ENCODE measurements around the gene KCNN1.
"Not testable (repeated sequence)": the region's sequence is repeated elsewhere in the genome, so short reads cannot be mapped to it uniquely, and the experiment has no call there.

The KCNN1 gene

DNA sequence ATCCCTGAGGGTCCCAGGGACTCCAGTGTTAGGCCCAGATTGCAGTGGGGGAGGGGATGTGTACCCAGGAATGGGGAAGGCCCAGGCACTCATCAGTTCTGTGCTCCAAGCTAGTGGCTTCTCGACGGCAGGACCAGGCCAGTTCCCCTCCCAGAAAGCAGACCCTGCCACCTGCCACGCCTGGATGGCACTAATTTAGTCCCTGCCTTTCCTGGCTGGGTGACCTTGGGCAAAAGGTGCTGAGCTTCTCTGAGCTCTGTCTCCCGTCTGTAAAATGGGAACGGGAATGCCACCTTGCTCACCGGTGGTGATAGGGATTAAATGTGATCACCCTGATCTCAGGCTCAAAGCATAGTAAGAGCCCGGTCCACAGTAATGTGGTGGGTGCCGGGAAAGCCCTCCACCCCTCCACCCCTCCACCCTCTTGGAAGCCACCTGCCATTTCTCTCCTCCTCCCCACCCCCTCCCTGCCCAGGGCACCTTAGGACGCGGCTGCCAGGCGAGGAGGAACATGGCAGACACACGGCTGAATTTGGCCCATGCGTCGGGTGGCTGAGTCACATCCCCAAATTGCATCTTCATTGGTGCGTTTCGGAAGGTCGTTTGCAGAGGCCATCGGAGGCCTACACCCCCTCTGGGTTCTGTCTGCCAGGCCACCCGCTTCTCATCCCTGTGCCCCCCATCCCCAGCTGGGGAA is 2.3 kb downstream of the KCNN1 start:
- no peak for DNase-seq (ENCODE audit: low spot score)

DNA sequence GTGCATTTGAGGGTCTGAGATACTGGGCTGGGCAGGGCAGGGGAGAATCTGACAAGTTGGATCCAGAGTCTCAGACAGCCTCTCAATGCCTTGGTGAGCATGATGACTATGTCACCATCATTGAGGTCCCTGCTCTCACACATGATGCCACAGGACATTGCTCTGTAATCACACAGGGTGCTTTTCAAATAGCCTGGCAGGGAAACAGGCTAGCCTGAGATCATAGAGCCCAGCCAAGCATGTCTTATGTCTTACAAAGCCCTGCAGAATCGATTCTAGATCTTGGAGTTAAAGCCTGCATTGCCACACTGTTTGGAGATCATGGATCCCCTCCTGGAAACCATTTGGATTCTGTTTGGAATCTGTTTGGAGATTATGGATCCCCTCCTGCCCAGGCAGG is 5.3 kb downstream of the KCNN1 start:
- DNase-seq (ENCODE audit: low spot score) = no peak

DNA sequence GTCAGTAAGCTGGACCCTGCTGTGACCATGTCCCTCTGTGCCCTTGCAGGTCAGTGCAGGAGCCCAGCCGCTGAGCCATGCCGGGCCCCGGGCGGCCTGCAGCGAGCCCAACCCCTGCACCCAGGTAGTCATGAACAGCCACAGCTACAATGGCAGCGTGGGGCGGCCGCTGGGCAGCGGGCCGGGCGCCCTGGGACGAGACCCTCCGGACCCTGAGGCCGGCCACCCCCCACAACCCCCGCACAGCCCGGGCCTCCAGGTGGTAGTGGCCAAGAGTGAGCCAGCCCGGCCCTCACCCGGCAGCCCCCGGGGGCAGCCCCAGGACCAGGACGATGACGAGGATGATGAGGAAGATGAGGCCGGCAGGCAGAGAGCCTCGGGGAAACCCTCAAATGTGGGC is 6.9 kb downstream of the KCNN1 start:
- no peak for DNase-seq (ENCODE audit: low spot score)

DNA sequence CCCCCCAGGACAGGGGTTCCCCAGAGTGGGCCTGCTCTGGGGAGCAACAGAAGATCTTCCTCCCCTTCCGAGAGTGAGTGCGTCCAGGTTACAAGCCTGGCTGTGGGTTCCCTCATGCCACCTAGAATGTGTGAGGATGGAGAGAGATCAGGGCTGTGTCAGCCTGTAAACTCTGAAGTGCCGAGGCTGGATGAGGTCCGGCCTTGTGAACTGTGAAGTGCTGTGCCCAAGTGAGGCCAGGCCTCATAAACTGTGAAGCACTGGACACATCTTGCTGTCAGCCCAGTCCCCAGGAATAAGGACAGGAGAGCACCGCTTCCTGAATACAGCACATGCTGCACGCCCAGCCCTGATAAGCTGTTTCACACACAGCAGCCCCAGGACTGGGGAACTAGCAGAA is 7.6 kb downstream of the KCNN1 start:
- no peak for DNase-seq (ENCODE audit: low spot score)

- DNase-seq (ENCODE audit: low spot score) = no peak
Observed at GRCh38 chr19:17975032-17975431, 8.1 kb downstream of the KCNN1 start.

GRCh38 chr19:17977021-17977420 is 10.1 kb downstream of the KCNN1 start:
- no peak for DNase-seq (ENCODE audit: low spot score)

- DNase-seq (ENCODE audit: low spot score) = no peak
Observed at GRCh38 chr19:17977488-17977887, 10.6 kb downstream of the KCNN1 start.

GRCh38 chr19:17981611-17982010 is 14.7 kb downstream of the KCNN1 start:
- DNase-seq (ENCODE audit: low spot score) = no peak

DNA sequence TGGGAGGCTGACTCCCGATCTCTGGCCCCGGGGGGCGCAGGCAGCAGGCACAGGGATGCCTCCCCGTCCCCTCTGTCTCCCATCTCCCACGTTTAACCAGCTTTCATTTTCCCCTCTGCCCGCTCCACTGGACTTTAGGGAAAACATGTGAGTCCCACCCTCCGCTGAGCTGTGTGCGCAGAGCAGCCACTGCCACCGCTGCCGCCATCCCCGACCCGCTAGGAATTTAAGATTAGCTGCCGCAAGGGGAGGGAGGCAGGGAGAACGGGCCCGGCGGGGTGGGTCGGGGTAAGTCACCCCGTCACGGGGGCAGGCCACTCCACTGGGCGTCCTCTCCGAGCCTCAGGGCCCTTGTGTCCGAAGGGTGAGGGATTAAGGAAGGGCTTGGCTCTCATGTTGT is 15.5 kb downstream of the KCNN1 start:
- DNase-seq (ENCODE audit: low spot score) = no peak

DNA sequence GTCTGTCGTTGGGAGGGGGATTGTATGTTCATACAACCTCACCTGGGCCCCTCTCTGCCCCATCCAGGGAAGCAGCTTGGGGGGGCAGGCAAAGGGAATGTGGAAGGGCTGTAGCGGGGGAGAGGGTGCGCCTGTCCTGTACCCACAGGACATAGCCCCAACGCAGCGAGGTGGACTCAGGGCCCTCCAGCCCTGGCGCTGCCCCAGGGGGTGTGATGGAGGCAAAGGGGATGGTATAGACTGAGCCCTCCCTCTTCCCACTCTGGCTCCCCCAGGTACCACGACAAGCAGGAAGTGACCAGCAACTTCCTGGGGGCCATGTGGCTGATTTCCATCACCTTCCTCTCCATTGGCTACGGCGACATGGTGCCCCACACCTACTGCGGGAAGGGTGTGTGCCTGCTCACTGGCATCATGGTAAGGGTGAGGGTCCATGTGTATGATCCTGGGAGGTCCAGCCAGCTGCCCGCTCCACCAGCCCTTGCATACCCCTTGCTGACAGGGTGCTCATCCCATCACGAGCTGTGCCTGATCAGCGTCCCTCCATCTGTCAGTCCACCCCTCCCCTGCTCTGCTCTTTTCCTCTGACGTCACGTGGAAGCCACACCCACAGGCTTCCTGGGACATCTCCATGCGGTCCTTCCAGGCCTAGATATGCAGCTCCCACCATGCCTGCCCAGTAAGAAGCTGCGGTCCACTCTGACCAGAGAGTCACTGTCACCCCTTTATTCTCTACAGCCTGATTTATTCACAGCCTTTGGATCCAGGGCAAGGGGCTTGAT is 18.3 kb downstream of the KCNN1 start:
- no peak for DNase-seq (ENCODE audit: low spot score)

DNA sequence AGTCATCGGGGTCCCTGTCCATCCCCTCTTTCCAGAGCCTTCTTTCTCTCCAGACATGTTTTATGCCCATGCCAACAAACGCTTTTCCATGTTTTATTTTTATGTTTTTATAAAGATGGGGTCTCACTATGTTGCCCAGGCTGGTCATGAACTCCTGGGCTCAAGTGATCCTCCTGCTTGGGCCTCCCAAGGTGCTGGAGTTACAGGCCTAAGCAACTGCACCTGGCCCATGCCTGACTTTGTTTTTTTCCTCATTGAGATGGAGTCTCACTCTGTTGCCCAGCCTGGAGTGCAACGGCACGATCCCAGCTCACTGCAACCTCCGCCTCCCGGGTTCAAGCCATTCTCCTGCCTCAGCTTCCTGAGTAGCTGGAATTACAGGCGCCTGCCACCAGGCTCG is 19.7 kb downstream of the KCNN1 start:
- not testable (repeated sequence) for DNase-seq (ENCODE audit: low spot score)

DNA sequence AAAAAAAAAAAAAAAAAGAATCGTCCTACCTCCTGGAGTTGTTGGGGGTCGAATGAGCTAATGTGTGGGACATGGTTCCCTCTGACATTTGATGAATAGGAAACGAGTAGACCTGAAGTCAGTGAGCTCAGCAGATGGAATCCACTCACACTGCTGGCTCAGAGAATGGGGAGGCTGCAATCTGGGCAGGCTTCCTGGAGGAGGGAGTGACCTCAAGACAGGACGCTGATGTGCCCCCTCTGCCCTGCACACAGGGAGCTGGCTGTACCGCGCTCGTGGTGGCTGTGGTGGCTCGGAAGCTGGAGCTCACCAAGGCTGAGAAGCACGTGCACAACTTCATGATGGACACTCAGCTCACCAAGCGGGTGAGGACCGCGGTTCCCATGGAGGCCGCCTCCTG is 21.3 kb downstream of the KCNN1 start:
- DNase-seq (ENCODE audit: low spot score) = no peak

GRCh38 chr19:17989425-17990094 is 22.7 kb downstream of the KCNN1 start:
- DNase-seq (ENCODE audit: low spot score) = no peak

DNA sequence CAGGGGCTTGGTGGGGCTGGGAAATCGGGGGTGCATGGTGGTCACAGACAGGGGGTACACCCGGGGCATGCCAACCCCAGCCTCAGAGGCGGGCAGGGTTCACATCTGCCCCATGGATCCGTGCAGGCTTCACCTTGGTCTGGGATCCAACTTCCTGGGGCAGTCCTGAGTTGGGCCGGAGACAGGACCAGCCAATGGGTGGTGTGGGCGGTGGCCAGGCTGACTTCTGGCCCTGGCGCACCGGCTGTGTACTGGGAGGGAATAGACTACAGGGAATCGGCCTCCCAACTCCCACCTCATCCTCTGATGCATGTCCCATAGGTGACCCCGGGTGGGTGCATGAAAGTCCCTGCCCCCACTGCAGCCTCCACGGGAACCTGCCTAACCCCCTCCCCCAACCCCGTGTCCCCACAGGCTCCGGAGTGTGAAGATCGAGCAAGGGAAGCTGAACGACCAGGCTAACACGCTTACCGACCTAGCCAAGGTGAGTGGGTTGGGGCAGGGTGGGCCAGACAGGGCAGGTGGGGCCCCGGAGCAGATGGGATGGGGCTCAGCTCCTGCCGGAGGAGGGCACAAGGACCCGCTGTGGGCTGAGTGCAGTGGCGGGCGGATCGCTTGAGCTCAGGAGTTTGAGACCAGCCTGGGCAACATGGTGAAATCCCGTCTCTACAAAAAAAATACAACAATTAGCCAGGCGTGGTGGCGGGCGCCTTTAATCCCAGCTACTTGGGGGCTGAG is 26.3 kb downstream of the KCNN1 start:
- no peak for DNase-seq (ENCODE audit: low spot score)

DNA sequence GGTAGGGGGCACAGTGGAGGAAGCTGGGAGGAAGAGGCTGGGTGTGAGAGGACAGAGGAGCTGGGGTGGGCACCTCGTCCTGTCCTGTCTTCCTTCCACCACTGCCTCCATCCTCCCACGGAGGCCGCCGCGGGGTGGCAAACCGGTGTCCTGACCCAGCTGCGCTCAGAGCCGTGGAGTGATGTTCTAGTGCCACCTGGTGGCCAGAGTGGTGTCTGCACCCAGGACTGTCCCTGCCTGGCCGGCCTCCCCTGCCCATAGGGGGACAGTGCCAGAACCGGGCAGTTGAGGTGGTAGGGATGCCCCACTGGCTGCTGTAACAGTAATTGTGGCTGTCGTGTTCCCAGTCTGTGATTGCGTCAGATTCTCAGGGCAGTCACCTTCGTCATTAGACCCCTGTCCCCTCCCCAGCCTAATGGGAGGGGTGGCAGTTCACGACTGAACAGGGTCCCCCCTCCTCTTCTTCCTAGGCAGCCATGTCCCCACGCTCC is 30.0 kb downstream of the KCNN1 start:
- DNase-seq (ENCODE audit: low spot score) = peak; percentile 88

GRCh38 chr19:17997969-17998826 is 31.3 kb downstream of the KCNN1 start:
- DNase-seq (ENCODE audit: low spot score) = no peak

GRCh38 chr19:17998827-17999150 is 31.9 kb downstream of the KCNN1 start:
- no peak for DNase-seq (ENCODE audit: low spot score)

DNA sequence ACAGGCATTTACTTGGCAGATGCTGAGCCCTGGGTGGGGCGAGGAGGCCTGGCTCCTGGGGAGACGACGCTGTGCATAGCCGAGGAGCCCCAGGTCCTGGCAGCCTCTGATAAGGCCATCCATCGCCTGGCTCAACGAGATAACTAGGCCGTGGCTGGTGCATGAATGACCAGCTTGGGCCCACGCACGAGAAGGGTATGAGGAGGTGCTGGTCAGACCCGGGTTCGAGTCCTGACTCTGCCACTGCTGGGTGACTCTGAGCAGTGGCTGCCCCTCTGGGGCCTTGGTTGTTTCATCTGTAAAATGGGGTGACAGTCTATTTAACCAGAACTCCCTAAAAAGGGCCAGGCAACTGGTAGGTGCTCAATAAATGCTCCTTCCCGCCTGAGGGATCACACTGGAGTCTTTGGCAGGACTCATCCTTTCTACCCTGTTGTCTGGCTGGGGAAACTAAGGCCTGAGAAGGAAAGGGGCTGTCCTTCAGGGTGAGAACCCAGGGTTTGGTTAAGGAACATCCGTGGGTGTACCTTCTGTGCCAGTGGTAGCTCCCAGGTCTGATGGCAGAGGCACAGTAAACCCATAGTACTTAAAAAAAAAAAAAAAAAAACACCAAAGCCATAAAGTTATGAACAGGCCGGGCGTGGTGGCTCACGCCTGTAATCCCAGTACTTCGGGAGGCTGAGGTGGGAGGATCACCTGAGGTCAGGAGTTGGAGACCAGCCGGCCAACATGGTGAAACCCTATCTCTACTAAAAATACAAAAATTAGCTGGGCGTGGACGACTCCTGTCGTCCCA is 33.0 kb downstream of the KCNN1 start:
- no peak for DNase-seq (ENCODE audit: low spot score)

DNA sequence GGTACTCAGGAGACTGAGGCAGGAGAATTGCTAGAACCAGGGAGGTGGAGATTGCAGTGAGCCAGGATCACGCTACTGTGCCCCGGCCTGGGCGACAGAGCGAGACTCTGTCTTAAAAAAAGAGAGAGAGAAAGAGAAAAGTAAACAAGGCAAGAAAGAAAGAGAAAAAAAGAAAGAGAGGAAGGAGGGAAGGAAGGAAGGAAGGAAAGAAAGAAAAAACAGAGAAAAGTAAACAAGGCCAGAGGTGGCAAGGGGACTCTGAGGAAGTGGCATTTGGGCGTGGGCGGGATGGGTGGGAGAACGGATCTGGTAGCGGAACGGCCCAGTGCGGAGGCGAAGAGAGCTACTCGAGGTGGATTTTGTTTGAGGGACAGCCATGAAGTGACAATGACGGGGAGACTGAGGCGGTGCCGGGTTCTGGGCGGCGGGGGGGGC is 33.6 kb downstream of the KCNN1 start:
- DNase-seq (ENCODE audit: low spot score) = no peak

DNA sequence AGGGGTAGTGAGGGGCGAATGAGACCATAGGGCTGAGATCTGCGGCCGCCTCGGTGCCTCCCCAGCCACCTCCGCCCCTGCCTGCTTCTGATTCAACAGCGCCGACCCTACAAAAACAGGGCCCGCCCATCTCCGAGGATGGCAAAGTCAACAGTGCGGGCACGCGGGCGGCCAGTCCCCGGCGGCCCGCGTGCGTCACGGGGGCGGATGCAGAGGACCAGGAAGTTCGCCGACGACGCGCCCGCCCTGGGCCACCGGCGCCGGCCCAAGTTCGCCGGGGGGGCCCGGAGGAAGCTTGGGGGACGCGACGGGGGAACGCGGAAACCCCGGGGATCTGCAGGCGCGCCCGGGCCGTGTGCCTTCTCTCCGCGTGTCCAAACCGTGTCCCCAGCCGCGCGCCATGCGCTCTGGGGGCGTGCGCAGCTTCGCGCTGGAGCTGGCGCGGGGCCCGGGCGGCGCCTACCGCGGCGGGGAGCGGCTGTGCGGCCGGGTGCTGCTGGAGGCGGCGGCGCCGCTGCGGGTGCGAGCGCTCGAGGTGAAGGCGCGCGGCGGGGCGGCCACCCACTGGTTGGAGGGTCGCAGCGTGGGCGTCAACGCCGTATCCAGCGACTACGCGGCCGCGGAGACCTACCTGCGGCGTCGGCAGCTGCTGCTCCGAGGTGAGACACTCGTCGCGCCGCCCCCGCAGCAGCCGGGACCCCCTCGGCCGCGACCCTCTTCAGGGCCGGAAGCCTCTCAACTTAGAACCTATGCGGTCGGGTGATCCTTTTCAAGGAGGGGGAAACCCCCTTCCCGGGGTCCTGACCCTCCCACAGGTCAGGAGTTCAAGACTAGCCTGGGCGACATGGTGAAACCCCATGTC is 34.2 kb downstream of the KCNN1 start:
- DNase-seq (ENCODE audit: low spot score) = peak; percentile 76

All from Ammon's horn (tissue), 1 donor.